GM21576 (cell line): ENCODE measurements around the gene HEATR5A.

Experiments used
- ATAC-seq: cut with Tn5 transposase; IDR thresholded peaks from one replicate; pipeline ENCODE4 v1.9.1; 2021; ENCODE audit warnings: mild to moderate bottlenecking, moderate library complexity; ENCODE audit not compliant: unreplicated experiment

The HEATR5A gene

DNA sequence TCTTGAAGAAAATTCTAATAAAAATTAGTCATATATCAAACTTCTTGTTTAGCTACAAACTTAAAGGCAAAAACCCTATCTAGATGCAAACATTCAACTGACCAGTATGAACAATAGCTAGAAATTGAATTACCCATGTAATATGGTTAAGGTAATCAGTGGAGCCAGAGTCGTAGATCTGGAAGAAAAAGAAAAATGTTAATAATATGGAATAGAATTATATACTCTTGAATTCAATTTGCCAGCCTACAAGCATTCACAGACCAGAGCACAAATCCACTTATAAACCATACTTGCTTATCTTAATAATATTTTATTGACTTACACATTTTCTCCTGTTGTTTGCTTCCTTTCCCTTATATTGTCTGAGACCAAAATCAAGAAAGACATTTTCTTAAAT lies 7.7 kb upstream of the HEATR5A start:
- ATAC-seq = no peak

DNA sequence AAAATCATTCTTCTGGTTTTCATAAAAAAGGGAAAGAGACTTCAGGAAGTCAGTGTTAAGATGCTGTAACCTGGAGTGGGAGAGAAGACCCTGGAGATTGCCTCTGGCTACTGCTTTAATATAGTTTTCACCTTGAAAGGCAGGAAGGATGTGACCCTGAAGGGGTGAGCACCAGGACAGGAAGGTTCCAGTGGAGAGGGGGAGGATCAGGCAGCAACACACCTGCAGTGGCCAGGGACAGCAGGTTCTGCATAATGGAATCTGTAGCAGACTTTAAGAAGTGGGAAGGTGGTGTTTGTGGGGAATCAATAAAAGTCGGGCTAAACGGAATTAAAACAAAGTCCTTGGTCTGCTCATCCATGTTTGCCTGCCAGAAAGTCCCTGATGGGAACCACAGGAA lies 6.3 kb upstream of the HEATR5A start:
- no peak for ATAC-seq

DNA sequence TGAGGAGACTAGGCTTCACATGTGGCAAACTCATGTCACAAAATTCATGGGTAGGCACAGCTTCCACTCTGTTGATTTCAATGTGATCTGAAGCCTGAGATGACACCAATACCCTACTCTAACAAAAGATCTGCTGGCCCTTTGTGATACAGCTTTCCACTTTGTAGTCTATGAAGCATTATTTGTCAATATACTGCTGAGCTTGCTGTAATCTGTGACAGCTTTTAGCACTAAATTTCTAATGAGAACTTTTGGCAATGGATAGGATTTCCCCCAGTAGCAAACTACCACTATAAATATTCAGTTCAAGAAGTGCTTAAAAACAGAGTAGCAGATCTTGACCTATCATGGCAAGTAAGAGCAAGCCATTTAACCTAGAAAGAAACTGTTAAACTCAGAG lies 5.6 kb upstream of the HEATR5A start:
- ATAC-seq = no peak

- no peak for ATAC-seq
Observed at GRCh38 chr14:31421200-31421599, 850 bp upstream of the HEATR5A start.

DNA sequence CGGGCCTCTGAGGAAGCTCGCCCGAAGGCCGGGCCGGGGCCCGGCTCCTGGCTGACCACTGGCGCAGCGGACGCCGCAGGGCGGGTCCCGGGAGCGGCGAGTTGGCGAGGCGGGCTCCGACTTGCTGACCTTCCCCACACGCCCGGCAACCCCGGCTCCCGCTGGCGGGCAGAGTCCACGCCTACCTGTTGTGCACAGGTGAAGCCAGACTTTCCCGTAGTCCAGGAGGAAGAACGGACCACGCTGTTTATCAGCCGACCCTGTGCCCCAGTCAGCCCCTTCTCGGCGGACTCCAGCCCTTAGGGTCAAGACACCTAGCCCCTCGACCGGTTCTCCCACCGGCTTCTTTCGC lies 407 bp downstream of the HEATR5A start:
- no peak for ATAC-seq

- no peak for ATAC-seq
Observed at GRCh38 chr14:31419179-31419966, 977 bp downstream of the HEATR5A start.

DNA sequence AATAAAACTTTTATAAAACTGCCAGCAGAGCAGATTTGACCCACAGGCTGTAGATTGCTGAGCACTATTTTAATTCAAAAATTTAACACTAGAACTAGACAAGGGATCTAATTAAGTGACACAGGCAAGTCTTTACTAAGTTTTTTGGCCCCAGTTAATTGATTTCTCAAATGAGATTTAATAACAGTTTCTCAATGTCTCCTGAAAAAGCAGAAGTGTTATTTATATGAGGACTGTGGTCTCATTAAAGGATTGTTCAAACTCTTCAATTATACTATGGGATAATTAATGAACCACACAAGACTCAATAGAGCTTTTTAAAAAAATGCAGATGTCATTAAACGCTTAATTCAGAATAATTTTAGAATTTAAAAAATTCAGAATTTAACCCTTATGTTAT lies 1.9 kb downstream of the HEATR5A start:
- ATAC-seq = no peak

- ATAC-seq = no peak
Observed at GRCh38 chr14:31414190-31414833, 6.0 kb downstream of the HEATR5A start.

DNA sequence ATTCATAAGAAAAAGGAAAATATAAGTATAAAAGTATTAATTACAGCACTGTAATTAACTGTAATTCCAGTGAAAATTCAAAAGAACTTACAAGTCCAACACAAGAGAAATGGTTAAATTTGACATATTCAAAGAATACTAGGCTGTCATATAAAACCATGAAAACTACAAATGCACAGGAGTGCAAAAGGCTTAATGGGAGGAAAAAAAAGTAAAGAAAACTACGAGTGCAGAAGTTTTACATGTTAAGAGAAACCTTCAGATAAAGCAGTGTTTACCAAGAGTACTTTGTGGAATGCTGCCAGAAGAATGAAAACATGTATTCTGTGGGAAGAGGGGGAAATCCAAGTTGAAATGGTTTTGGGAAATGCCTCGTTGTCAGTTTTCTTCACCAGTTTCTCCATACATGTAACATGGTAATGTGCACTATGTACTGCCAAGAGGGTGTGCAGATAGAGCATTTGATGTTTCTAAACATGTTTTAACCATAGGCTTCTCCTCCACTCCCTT lies 9.1 kb downstream of the HEATR5A start:
- ATAC-seq = no peak

- no peak for ATAC-seq
Observed at GRCh38 chr14:31410048-31410650, 10.2 kb downstream of the HEATR5A start.

DNA sequence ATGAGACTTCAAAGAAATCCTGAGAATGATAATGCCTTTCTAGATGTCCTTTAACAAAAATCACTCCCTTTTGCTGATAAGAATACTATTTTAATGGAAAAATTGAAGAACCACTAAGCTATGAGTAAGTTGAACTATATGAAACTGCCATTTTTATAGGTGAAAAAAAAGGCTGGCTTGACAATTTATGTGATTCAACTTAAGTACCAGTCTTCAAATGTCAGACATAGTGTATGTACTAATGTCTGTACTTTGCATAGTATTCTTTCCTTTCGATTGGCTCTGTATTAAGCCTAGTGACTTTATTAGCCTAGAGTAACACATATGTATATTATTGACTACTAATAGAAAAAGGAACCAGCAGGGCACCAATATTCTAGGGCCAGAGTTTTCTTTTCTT lies 11.9 kb downstream of the HEATR5A start:
- no peak for ATAC-seq

DNA sequence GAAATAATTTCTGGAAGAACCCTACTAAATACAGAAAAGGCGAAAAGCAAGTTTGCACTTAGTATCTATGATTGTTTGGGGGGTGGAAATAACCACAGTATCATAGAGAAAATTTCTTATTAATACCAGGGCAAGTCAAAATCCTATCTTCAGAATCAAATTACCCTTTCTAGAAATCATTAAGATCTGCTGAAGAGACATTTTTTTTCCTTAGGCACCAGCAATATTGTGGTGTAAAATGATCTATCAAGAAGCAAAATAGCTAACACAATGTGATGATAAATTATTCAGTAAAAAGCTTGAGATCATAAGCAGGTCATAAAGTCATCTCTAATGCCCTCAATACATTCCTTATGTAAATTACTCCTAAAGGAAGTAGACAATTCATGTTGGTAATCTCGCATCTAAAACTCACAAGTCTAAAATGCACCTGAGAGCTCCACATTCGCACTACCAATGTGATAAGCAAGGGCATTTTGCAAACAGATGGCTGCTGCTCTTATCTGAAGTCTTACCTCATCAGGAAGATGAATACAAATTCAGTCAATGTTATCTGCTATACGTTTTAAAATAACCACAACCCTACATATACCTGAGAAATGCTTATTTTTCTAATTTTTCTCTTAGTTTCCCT lies 14.6 kb downstream of the HEATR5A start:
- ATAC-seq = no peak

DNA sequence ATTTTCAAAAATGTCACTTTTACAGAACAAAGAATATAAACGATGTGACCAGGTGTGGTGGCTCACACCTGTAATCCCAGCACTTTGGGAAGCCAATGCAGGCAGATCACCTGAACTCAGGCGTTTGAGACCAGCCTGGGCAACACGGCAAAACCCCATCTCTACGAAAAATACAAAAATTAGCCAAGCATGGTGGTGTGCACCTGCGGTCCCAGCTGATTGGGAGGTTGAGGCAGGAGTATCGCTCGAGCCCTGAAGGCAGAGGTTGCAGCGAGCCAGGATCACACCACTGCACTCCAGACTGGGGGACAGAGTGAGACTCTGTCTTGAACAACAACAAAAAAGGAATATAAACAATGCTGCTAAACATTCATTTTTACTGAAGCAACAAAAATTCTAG lies 15.2 kb downstream of the HEATR5A start:
- ATAC-seq = no peak

DNA sequence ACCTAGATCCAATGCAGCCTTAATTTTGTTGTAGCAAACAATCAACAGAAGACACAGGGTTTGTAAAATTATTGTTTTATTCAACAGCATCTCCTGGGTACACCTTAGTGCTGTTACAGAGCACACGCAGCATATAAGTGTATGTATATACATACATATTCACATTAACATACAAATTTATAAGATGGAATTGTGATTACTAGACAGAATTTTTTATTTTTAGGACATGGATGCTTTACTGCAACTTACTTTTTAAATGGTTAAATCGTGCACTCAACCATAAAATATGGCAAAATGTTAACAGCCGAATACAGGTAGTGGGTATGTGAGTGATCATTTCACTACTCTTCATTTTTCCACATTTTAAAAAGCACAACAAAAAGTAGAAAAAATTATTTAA lies 16.6 kb downstream of the HEATR5A start:
- no peak for ATAC-seq

DNA sequence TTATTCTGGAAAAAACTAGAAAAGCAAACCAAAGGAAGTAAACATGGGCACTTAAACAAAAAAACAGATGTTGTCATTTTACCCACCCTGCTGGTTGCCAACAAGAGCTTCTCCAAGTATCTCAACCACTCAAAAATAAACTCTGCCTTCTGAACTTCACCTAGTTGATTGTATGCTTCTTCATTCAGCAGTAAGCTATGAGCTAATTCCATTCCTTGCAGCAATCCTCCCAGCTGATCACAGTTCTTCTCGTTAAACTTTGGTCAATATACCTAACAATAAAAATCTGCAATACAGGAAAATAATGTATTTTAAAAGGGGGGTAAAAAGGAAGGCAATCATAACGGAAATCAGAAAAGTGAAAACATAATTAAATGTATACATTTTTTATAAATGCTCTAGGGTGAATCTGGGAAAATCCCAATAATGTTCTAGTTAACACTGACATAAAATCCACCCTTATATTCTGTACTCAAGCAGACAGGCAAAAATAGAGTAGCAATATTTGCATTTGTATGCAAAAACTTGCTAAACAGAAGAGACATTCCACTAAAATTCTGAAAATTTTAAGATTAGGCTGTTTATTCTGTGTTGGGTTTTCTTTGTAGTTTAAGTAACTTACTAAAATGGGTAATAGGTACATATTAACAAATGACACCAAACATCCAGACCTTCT lies 17.4 kb downstream of the HEATR5A start:
- ATAC-seq = no peak

- ATAC-seq = no peak
Observed at GRCh38 chr14:31401369-31401932, 18.9 kb downstream of the HEATR5A start.

GRCh38 chr14:31400031-31400638 lies 20.2 kb downstream of the HEATR5A start:
- no peak for ATAC-seq

DNA sequence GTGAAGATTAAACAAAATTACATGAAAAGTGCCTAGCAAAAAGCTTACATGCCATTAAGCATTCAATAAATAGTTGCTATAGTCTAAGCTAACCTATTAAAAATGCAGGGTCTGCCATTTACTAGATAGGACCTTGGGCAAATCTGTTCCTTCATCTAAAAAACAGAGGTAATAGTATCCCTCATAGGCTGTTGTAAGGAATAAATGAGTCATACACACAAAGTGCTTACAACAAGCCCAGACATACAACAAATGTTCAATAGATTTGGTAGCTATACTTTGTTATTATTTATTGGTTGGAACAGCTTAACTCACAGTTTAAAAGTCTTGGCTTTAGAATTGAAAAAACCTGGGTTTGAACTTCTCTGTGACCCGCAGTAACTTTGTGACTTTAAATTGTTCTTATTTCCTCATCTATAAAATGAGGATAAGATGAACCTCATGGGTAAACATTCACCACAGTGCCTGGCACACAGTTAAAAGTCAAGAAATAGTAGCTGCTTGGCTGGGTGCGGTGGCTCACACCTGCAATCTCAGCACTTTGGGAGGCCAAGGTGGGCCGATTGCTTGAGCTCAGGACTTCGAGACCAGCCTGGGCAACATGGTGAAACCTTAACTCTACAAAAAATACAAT lies 24.7 kb downstream of the HEATR5A start:
- ATAC-seq = no peak

DNA sequence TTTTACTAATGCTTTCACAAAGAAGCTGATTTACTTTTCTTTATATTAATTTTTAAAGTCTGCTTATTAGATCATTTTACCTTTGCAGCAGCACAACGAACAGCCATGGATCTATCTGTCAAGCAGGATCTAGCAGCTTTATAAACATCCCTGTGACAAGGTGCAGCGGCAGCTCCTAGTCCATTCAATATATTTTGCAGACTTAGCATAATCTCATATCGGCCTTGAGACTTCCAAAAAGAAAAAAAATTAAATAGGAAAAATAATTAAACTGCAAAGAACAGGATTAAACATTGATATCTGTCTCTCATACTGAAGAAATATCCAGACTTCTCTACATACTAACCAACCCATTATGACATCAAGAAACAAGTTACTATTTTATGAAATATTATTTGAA lies 25.2 kb downstream of the HEATR5A start:
- ATAC-seq = no peak

- no peak for ATAC-seq
Observed at GRCh38 chr14:31391977-31392503, 28.3 kb downstream of the HEATR5A start.
